VCaP (cell line): ENCODE data around the gene DCUN1D2.

ENCODE experiments used
- H3K27ac ChIP-seq: fragments of 450-650 bp; 2 replicates; pipeline ENCODE4 v1.5.1; 2017
- TF ChIP-seq, protein P1 (sequence below): fragments of 450-650 bp; conservative IDR thresholded peaks from 2 replicates; pipeline ENCODE4 v1.5.1; 2017; ENCODE audit warnings: mild to moderate bottlenecking, moderate library complexity

The DCUN1D2 gene

DNA sequence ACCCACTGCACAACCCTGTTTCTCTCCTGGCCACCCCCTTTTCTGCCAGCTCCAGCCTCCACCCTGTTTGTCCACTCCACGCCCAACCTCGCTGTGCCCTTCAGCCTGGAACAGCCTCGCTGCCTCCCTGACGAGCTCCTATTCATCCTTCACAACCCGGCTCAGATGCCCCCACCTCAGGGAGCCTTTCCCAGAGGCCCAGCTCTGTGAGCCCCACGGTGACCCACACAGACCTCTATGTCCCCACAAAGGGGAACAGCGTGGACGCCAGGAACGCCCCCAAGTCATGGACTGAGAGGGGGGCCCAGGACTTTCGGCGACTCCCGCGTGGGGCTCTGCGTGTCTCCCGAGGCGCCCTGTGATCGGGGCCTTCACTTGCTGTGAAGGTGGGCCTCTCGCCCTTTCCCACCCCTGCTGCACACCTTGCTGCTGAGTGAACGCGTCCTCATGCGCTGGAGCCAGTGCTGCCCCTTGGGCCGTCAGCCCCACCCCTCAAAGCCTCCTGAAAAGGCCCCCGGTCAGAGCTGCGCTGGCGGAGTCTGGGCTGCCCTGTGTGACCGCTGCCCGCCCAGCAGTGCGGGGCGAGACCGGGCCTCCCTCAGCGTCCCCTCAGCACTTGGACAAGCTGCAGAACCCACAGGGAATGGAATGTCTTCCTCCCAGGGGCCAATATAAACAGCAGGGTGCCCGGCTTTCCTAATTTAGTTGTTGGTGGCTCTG, 77.2 kb downstream of the DCUN1D2 start:
- TF ChIP-seq, protein P1, sequence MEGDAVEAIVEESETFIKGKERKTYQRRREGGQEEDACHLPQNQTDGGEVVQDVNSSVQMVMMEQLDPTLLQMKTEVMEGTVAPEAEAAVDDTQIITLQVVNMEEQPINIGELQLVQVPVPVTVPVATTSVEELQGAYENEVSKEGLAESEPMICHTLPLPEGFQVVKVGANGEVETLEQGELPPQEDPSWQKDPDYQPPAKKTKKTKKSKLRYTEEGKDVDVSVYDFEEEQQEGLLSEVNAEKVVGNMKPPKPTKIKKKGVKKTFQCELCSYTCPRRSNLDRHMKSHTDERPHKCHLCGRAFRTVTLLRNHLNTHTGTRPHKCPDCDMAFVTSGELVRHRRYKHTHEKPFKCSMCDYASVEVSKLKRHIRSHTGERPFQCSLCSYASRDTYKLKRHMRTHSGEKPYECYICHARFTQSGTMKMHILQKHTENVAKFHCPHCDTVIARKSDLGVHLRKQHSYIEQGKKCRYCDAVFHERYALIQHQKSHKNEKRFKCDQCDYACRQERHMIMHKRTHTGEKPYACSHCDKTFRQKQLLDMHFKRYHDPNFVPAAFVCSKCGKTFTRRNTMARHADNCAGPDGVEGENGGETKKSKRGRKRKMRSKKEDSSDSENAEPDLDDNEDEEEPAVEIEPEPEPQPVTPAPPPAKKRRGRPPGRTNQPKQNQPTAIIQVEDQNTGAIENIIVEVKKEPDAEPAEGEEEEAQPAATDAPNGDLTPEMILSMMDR = no peak
- H3K27ac ChIP-seq = no peak overlapping the region

DNA sequence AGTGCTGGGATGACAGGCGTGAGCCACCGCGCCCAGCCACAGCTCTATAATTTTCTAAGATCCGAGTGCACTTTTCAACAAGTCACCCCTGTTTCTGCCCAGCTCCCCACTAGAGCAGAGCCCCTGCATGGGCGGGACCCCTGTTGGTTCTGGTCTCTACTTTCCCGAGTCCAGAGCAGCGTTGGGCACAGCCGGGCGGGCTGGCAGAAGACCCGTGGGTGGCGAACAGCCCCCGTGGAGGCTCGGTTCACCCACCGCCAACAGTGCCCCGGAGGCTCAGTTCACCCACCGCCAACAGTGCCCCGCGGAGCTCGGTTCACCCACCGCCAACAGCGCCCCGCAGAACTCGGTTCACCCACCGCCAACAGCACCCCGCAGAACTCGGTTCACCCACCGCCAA, 78.1 kb downstream of the DCUN1D2 start:
- H3K27ac ChIP-seq = no peak overlapping the region
- TF ChIP-seq, protein P1 = no peak

DNA sequence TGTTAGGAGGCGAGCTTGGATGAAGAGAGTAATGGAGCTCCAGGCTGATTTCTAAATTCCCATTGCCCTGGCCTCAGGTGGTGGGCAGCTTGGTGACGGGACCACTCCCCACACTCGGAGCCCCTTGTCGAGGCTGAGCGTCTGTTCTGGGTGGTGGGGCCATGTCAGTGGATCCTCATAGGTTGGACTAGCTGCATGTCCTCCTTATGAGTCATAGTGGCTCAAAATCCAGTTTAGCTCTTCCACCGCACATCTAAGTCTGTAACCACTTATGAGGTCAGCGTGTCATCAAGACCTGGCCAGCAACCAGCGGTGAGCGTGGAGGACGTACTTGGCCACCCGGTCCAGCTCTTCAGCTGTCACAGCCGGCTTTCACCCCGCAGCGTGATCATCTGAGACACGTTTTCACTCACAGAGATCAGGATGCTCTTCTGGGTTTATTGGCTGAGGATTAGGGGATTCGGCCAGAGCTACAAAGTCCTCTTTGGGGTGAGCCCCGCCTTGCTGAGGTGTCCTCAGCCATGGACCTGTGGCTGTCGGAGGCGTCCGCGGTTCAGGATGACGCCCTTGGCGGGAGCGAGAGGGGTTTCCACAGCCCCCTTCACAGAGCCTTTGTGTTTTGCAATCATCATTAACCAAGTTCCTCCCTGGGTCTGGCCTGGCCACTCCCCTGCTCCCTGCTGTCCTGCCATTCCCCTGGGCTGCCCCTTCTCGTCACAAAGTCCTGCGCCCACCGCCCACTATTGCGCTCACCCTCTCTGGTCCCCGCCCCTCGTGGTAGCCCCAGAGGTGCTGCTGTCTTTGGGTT, 79.1 kb downstream of the DCUN1D2 start:
- TF ChIP-seq, protein P1 = no peak
- H3K27ac ChIP-seq = no peak overlapping the region

DNA sequence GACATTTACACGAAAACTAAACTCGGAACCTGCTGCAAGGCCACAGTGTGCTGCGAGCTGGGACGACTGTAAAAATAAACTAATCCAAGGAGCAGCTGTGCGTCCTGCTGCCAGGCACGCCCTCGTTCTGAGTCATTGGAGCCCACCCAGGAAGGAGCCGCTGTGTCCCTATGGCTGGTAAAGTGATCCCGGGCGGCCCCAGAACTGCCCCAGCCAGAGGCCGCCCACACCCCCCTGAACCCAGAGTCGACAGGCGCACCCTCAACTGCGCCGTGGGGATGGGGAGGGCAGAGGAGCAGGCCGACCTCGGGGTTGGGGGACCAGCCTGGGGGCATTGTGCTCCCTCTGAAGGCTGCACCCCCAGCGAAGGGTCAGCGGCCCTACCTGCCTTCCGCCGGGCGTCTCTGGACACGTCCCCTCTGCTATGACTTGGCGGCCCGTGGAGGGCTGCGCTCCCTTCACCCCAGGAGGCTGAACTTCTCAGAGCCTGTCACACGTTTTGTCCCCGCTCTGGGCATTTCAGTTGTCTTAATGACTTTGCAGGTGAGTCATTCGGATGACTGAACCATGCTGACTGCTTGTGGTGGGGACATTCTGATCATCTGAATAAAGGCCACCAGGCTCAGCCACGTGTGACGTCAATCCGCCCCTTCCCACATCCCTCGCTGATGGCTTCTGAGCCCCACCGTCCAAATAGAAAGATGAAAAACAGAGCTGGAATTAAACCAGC, 79.9 kb downstream of the DCUN1D2 start:
- no peak overlapping the region for H3K27ac ChIP-seq
- TF ChIP-seq, protein P1 = no peak

DNA sequence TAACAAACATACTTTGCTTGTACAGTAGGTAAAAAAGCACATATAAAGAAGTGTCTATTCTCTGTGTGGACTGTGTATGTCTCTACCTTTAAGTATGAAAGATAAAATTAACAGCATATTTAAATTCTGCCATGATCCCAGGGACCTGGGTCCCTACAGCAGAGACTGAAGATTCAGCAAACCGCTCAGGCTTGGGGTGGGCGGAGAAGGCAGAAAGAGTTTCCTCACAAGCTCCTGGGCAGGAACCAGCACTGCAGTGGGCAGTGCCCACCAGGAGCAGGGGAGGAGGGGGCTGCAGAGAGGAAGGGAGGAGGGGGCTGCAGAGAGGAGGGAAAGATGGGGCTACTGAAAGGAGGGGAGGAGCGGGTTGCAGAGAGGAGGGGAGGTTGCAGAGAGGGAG, 81.9 kb downstream of the DCUN1D2 start:
- TF ChIP-seq, protein P1 = no peak

DNA sequence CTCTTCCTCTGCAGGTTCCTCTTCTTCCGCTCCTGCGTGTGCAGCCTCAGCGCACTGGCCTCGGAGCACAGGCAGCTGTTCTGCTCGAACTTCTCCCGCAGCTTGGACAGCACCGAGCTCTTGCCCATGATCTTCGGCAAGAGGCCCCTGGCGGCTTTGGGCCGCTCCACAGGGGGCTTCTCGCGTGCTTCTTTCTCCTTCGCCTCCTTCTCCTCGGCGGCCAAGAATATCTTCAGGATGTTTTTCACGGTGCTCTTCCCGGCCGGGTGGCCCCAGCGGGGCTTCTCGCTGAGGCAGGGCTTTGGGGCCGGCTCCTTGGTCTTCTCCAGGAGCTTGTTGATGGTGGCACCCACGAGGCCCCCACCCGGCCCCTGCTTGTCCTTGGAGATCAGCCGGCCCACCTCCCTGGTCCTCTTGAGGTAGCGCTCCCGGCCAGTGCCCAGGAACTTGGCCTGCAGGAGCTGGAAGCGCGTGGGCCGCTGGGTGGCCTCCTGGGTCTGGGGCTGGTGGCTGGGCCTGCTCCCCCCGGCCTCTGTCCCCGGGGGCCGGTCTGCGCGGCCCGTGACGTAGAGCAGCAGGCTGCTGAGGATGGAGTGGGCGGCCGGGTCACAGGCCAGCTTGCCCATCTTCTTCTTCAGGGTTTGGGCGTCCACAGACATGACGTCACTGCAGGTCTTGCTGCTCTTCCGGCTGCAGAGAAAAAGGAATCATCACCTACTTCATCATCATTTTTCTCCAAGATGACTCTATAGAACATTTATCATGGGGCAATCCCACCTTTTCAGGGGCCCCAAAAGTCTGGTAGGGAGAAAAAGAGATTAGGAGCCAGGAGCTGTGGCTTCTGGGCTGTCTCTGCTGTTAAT, 82.7 kb downstream of the DCUN1D2 start:
- TF ChIP-seq, protein P1 = no peak
- no peak overlapping the region for H3K27ac ChIP-seq

More for the DNA sequence above, 81.9 kb downstream of the DCUN1D2 start:
- H3K27ac ChIP-seq = no peak overlapping the region
